GM18868 (cell line): ENCODE results near the gene ANKRD30B.
"Not testable (repeated sequence)": the region's sequence is repeated elsewhere in the genome, so short reads cannot be mapped to it uniquely, and the experiment has no call there.

Experiments
- ATAC-seq: cut with Tn5 transposase; IDR thresholded peaks from one replicate; pipeline ENCODE4 v1.9.1; 2021; ENCODE audit warnings: mild to moderate bottlenecking, moderate library complexity; ENCODE audit not compliant: unreplicated experiment

The ANKRD30B gene

GRCh38 chr18:14747513-14748474 is at the start of gene ANKRD30B:
Gene ANKRD30B (plus strand): TSS chr18:14748172. CDS start chr18:14748420, 248 bp downstream.
- no peak for ATAC-seq

GRCh38 chr18:14701286-14702040 is 46.5 kb upstream of the ANKRD30B start:
- not testable (repeated sequence) for ATAC-seq

DNA sequence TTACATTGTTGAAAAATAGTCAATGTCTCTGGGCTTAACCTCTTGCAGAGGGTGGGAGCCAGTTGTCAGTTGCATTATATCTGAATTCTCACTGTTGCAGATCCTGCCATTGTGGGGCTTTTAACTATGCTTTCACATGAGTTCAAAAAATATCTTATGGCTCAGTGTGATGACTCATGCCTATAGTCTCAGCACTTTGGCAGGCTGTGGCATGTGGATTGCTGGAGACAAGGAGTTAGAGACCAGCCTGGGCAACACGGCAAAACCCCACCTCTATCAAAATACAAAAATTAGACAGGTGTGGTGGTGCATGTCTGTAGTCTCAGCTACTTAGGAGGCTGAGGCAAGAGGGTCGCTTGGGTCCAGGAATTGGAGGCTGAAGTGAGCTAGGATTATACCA is 38.2 kb upstream of the ANKRD30B start:
- ATAC-seq = not testable (repeated sequence)

GRCh38 chr18:14721569-14721968 is 26.4 kb upstream of the ANKRD30B start:
- not testable (repeated sequence) for ATAC-seq

GRCh38 chr18:14739056-14739455 is 8.9 kb upstream of the ANKRD30B start:
- ATAC-seq = not testable (repeated sequence)

GRCh38 chr18:14746897-14747296 is 1.1 kb upstream of the ANKRD30B start:
- ATAC-seq = no peak

GRCh38 chr18:14748496-14748895 is 524 bp downstream of the ANKRD30B start:
- no peak for ATAC-seq

GRCh38 chr18:14763566-14763965 is 15.6 kb downstream of the ANKRD30B start:
- not testable (repeated sequence) for ATAC-seq

GRCh38 chr18:14767474-14767873 is 19.5 kb downstream of the ANKRD30B start:
- no peak for ATAC-seq

GRCh38 chr18:14768241-14768640 is 20.3 kb downstream of the ANKRD30B start:
- no peak for ATAC-seq

GRCh38 chr18:14769381-14769780 is 21.4 kb downstream of the ANKRD30B start:
- no peak for ATAC-seq

- ATAC-seq = no peak
Measured at GRCh38 chr18:14776801-14777200, 28.8 kb downstream of the ANKRD30B start.

GRCh38 chr18:14781671-14782070 is 33.7 kb downstream of the ANKRD30B start:
- ATAC-seq = no peak

DNA sequence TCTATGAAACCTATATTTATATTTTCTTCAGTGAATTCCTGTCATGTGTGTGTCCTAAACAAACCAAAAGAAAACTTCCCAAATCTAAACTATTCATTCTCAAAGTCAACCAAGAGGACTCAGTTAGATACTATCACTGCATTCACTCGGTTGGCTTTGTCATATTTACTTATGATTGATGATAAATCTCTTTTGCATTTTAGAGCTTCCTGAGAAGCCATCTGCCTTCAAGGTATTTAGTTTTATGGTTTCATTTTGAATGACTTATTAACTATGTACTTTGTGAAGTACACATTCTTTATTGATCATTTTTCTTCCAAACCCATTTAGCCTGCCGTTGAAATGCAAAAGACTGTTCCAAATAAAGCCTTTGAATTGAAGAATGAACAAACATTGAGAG is 36.2 kb downstream of the ANKRD30B start:
- no peak for ATAC-seq

DNA sequence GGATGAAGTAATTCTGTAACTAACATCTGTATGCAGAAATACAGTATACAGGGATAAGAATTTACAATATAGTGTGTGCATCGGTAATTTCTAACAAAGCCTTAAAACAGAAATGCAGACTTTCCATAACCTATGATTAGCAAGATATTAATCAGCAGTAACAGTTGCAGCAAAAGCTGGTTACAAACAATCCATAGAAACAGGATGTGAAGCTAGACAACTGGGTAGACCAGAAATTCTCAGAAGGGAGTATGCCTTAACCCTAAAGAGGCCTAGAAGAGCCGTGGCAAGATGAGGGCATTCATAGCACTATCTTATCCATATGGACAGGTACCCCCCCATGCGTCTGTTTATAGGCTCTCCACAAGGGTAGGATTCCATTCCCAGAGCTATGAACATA is 48.9 kb downstream of the ANKRD30B start:
- ATAC-seq = not testable (repeated sequence)

GRCh38 chr18:14797969-14798764 is 50.2 kb downstream of the ANKRD30B start:
- not testable (repeated sequence) for ATAC-seq

DNA sequence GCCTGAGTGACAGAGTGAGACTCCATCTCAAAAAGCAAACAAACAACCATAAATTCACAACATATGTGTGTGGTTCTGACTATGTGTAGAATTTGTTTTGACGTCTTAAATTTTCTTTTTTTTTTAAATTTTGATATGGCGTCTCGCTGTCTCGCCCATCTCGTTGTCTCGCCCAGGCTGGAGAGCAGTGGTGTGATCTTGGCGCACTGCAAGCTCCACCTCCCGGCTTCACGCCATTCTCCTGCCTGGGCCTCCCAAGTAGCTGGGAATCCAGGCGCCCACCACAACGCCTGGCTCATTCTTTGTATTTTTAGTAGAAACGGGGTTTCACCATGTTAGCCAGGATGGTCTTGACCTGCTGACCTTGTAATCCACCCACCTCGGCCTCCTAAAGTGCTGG is 63.1 kb downstream of the ANKRD30B start:
- ATAC-seq = not testable (repeated sequence)

- not testable (repeated sequence) for ATAC-seq
Measured at GRCh38 chr18:14826972-14827632, 79.1 kb downstream of the ANKRD30B start.

DNA sequence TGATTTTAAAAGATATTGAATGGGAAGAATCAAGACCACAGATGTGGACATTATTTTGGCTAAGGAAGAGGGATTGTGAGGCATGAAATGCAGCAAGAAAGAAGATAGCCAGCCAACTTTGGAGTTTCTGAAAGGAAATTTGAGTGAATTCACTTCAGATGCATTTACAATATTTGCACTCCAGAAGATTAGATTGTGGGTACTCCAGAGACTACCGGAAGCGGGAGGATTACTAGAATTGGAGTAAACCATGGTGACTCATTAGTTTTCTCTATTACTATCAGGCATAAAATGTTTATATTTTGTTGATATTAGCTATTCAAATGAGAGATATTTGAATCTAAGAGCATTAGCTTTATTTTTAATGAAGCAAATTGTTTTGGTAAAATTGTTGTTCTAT is 93.6 kb downstream of the ANKRD30B start:
- ATAC-seq = not testable (repeated sequence)

- not testable (repeated sequence) for ATAC-seq
Measured at GRCh38 chr18:14851533-14851932, 103.6 kb downstream of the ANKRD30B start.
